BE2C (cell line): Measurements from ENCODE around the gene AJUBA. TPM values are rescaled to one million over a fixed set of nuclear protein-coding genes. Genes with fewer than 3 reads are reported as not detected.

Experiments used
- DNase-seq: peaks from one replicate; pipeline ENCODE4 v3.0.0-alpha.2; 2020
- H3K27me3 ChIP-seq: fragments of 250-450 bp; sonication (Bioruptor Pico); 2 replicates; pipeline ENCODE4 v1.5.1; 2020; ENCODE audit warnings: mild to moderate bottlenecking
- H3K36me3 ChIP-seq: fragments of 250-450 bp; sonication (Bioruptor Pico); 2 replicates; pipeline ENCODE4 v1.5.1; 2020; ENCODE audit warnings: mild to moderate bottlenecking
- H3K4me1 ChIP-seq: fragments of 250-450 bp; sonication (Bioruptor Pico); 2 replicates; pipeline ENCODE4 v1.5.1; 2020
- H3K4me3 ChIP-seq: 2 replicates; pipeline ENCODE4 v1.5.1; 2011; ENCODE audit warnings: low read depth, low read length
- H3K9me3 ChIP-seq: fragments of 250-450 bp; sonication (Bioruptor Pico); 2 replicates; pipeline ENCODE4 v1.5.1; 2020
- CTCF ChIP-seq: IDR thresholded peaks from 2 replicates; pipeline ENCODE4 v1.5.1; 2012; ENCODE audit warnings: mild to moderate bottlenecking, low read depth, low read length
- polyA plus RNA-seq: library from polyadenylated mRNA; unstranded; fragments of >200 nt; gene quantifications from one replicate; pipeline ENCODE4 v1.2.1, GENCODE V29; 2012; ENCODE audit warnings: low read depth, missing spikeins; ENCODE audit not compliant: insufficient read length, insufficient read depth

AJUBA gene
- 1.7 TPM for polyA plus RNA-seq

DNA sequence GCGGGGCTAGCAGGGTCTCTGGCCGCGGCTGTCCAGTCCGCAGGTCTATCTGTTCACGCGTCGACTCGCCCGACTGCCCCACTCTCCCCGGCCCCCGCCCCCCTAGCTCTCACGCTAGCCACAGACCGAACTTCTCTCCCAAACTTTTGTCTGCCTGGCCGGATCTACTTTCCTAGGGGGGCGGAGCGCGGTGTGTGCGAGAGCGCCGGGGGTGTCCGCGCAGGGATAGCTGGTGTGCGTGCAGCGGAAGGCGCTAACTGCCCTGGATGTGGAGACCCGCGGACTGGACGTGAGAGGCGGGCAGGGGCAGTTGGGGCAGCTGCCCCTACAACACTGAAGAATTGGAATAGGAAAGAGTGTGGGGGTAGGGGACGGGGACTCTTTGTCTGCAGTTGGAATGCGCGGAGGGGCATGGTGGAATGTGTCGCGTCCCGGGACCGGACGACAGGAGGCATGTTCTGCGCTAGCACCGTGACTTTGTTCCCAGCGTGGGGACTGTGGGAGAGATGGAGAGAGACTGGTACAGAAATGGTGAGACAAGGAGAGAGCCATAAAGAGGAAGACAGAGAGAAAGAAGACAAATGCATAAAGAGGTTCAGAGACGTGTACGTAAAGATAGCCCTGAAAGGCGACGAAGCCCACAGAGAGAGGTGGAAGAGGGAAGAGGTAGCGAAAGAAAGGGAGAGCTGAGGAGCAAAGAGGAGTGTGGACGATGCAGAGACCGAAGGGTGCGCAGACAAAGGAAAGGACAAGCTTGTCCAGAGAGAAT is at the start of gene AJUBA:
Gene AJUBA (minus strand): TSS at position 75 of the 769 bp plus-strand sequence. CDS start 285 bp downstream, outside the sequence.
- Histone ChIP-seq H3K9me3 (no peaks in the 10 kb centered on the region), H3K4me1 (peaks cover 10% of the 10 kb centered on the region), H3K27me3 (peaks cover 16% of the 10 kb centered on the region), H3K36me3 (no peaks in the 10 kb centered on the region; the same call in 1 of the 2 replicates), H3K4me3 (peak within 1 kb of the TSS; percentile 83)
- TF ChIP-seq CTCF = no peak
- peak; percentile 80 for DNase-seq

DNA sequence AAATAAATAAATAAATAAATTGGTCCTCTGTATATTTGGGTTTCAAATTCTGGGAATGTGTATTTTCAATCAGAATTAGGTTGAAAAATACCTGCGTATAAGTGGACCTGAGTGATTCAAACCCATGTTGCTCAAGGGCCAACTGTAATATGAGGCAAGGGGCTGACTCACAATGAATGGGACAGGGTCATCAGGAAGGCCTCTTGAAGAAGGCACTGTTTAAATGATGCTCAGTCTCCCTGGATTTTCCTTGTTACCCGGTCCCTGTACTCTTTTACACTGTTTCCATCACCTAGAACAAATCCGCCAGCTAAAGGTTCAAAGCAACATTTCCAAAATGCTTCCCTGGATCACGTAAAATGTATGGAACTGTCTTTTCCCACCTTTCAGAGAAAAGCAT is 48.6 kb upstream of the AJUBA start:
- no peak for DNase-seq
- no peak overlapping the region for H3K4me3 ChIP-seq
- peaks cover 71% of the 10 kb centered on the region for H3K36me3 ChIP-seq
- peaks cover 10% of the 10 kb centered on the region; the same call in 1 of the 2 replicates for H3K4me1 ChIP-seq
- TF ChIP-seq CTCF = no peak
- no peaks in the 10 kb centered on the region for H3K27me3 ChIP-seq
- no peaks in the 10 kb centered on the region for H3K9me3 ChIP-seq

DNA sequence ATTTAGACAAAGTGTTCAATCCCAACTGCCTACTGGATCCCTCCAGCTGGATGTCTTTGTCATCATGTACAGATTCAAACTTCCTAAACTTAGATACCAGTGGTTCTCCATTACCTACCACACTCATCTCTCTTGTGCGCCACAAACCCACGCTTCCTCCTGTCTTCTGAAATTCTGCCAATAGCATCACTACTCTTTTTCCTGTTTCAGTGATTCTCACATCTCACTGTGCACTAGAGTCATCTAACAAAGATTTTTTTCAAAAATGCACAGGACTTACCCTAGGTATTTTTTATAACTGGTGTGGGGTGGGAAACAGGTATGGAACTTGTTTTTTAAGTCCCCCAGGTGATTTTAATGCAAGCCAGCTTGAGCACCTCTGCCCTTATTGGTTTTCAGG is 46.4 kb upstream of the AJUBA start:
- Histone ChIP-seq H3K27me3 (no peaks in the 10 kb centered on the region), H3K4me1 (peaks cover 8% of the 10 kb centered on the region; the same call in 1 of the 2 replicates), H3K9me3 (no peaks in the 10 kb centered on the region), H3K4me3 (no peak overlapping the region), H3K36me3 (peaks cover 87% of the 10 kb centered on the region)
- no peak for TF ChIP-seq CTCF
- DNase-seq = no peak

GRCh38 chr14:23025151-23025814 is 42.9 kb upstream of the AJUBA start:
- no peak for TF ChIP-seq CTCF
- Histone ChIP-seq H3K9me3 (no peaks in the 10 kb centered on the region), H3K4me1 (peaks cover 22% of the 10 kb centered on the region), H3K4me3 (no peak overlapping the region), H3K36me3 (peaks cover 52% of the 10 kb centered on the region), H3K27me3 (no peaks in the 10 kb centered on the region)
- DNase-seq = no peak

GRCh38 chr14:23024612-23025075 is 42.3 kb upstream of the AJUBA start:
- Histone ChIP-seq H3K9me3 (no peaks in the 10 kb centered on the region), H3K36me3 (peaks cover 45% of the 10 kb centered on the region), H3K4me3 (no peak overlapping the region), H3K4me1 (peaks cover 22% of the 10 kb centered on the region), H3K27me3 (no peaks in the 10 kb centered on the region)
- DNase-seq = no peak
- TF ChIP-seq CTCF = no peak

GRCh38 chr14:23023795-23024152 is 41.4 kb upstream of the AJUBA start:
- Histone ChIP-seq H3K9me3 (no peaks in the 10 kb centered on the region), H3K4me1 (peaks cover 22% of the 10 kb centered on the region), H3K4me3 (no peak overlapping the region), H3K27me3 (no peaks in the 10 kb centered on the region), H3K36me3 (peaks cover 37% of the 10 kb centered on the region)
- no peak for TF ChIP-seq CTCF
- no peak for DNase-seq
